Epithelial cell of proximal tubule (primary cell): ENCODE results near the gene FASTKD1. TPM values are rescaled to one million over a fixed set of nuclear protein-coding genes. Genes with fewer than 3 reads are reported as not detected.

Source experiments
- DNase-seq: peaks from one replicate; pipeline ENCODE4 v3.0.0-alpha.2; 2011; ENCODE audit warnings: low read depth
- H3K4me3 ChIP-seq: 2 replicates; pipeline ENCODE4 v1.5.1; 2011; ENCODE audit warnings: low read depth, mild to moderate bottlenecking, low read length
- CTCF ChIP-seq: conservative IDR thresholded peaks from 2 replicates; pipeline ENCODE4 v1.5.1; 2012; ENCODE audit warnings: low read depth, mild to moderate bottlenecking, low read length
- total RNA-seq: library from RNA; depleted of rRNA; stranded (reverse); fragments of >200 nt; gene quantifications from 2 replicates; pipeline ENCODE4 v1.2.3, GENCODE V29; 2015

Gene FASTKD1
- total RNA-seq, 1 donor from 2014 or later, result 15.3 TPM

DNA sequence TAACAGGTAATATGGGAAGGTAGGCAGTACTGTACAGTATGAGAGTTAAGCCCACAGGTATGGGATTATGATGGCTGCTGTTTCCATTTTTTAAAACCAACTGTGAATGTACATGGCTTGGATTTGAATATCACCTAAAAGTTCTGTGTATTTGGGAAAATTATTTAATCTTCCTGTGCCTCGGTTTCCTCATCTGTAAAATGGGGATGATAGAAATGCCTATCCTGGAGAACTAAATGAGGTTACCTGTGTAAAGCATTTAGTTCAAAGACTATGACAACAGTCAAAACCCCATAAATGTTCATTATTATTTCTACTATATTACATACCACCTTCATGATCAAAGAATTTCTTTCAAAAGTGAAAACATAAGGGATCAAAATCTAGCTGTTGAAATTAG, 60.6 kb downstream of the FASTKD1 start:
- H3K4me3 ChIP-seq, result no peak overlapping the region
- no peak for DNase-seq
- no peak for TF ChIP-seq CTCF

- no peak overlapping the region for H3K4me3 ChIP-seq
- DNase-seq, result no peak
- TF ChIP-seq CTCF, result no peak
These were observed 61.1 kb downstream of the FASTKD1 start for GRCh38 chr2:169512525-169512924.

GRCh38 chr2:169511818-169512217, 61.8 kb downstream of the FASTKD1 start:
- no peak for TF ChIP-seq CTCF
- DNase-seq, result no peak
- no peak overlapping the region for H3K4me3 ChIP-seq

DNA sequence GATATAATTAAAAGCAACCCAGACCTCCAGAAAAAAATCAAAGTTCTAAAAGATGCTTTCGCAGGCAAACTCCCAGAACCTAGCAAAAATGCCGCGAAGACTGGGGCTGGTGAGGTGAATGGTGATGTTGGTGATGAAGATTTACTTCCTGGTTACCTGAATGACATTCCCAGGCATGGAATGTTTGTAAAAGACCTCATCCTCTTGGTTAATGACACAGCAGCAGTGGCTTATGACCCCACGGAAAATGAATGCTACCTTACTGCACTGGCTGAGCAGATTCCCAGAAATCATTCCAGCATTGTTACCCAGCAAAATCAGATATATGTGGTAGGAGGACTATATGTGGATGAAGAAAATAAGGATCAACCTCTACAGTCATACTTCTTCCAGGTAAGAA, 63.2 kb downstream of the FASTKD1 start:
- DNase-seq, result no peak
- no peak overlapping the region for H3K4me3 ChIP-seq
- TF ChIP-seq CTCF, result no peak

- no peak overlapping the region for H3K4me3 ChIP-seq
- no peak for DNase-seq
- TF ChIP-seq CTCF, result no peak
These were observed 63.7 kb downstream of the FASTKD1 start for GRCh38 chr2:169509955-169510354.

GRCh38 chr2:169509298-169509885, 64.3 kb downstream of the FASTKD1 start, which contains the start of gene KLHL41:
Gene KLHL41, plus strand, starts transcription at chr2:169509702. Its CDS starts 77 bp downstream, at chr2:169509779.
- no peak for DNase-seq
- TF ChIP-seq CTCF, result no peak

DNA sequence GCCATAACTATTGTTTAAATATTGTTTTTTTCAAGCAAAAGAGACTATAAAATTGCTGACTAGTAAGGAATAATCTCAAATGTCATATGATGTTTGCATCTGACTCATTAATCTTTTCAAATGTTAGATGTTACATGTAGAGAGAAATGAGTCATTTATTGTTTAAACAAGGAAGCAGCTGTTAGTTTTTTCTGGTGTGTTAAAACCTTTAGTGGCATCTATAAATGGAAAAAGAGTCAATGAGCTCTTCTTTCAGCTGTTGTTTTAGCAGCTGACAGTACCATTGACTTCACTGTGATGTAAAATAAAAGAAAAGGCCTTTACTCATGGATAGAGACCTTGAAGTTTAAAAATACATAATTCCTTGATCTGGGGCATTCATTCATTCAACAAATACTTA, 66.0 kb downstream of the FASTKD1 start:
- DNase-seq, result no peak
- H3K4me3 ChIP-seq, result no peak overlapping the region
- TF ChIP-seq CTCF, result no peak

More at GRCh38 chr2:169509298-169509885, 64.3 kb downstream of the FASTKD1 start, which contains the start of gene KLHL41:
- no peak within 1 kb of the TSS for H3K4me3 ChIP-seq
